Measurements from ENCODE around the gene DPYSL3.

- no peak for TF ChIP-seq CTCF (IDR thresholded peaks at IDR 0.05)
- TF ChIP-seq POLR2A (IDR thresholded peaks at IDR 0.05), result no peak
- TF ChIP-seq EP300 (IDR thresholded peaks at IDR 0.05), result no peak
- TF ChIP-seq POLR2AphosphoS5 (IDR thresholded peaks at IDR 0.05), result no peak
These were observed 29.9 kb downstream of the DPYSL3 start for GRCh38 chr5:147479949-147480348.

Data from gastroesophageal sphincter (tissue), 3 donors.